Astrocyte (in vitro differentiated cells and primary cell): ENCODE measurements around the gene PHYKPL. TPM values are rescaled to one million over a fixed set of nuclear protein-coding genes. Genes with fewer than 3 reads are reported as not detected.

ENCODE experiments used
- DNase-seq: peaks from one replicate; pipeline ENCODE4 v3.0.0-alpha.2; 2010; ENCODE audit warnings: low read depth
- FAIRE-seq: peaks from 2 replicates; lab custom pipeline; 2011; peaks lifted over from hg19 to GRCh38; lab: Jason Lieb, UNC
- H2AFZ ChIP-seq: 2 replicates; pipeline ENCODE4 v1.6.0; 2012; ENCODE audit warnings: low read depth, low read length, inconsistent platforms
- H3K27ac ChIP-seq: 2 replicates; pipeline ENCODE4 v1.5.1; 2011; ENCODE audit warnings: low read depth, low read length, inconsistent platforms
- H3K27me3 ChIP-seq: 2 replicates; pipeline ENCODE4 v1.6.0; 2011; ENCODE audit warnings: low read length, inconsistent platforms; ENCODE audit not compliant: insufficient read depth
- H3K36me3 ChIP-seq: 2 replicates; pipeline ENCODE4 v1.5.1; 2011; ENCODE audit warnings: low read length, inconsistent platforms; ENCODE audit not compliant: insufficient read depth
- H3K4me1 ChIP-seq: 2 replicates; pipeline ENCODE4 v1.5.1; 2011; ENCODE audit warnings: low read length, inconsistent platforms; ENCODE audit not compliant: insufficient read depth
- H3K4me2 ChIP-seq: 2 replicates; pipeline ENCODE4 v1.6.0; 2012; ENCODE audit warnings: low read length, inconsistent platforms
- H3K4me3 ChIP-seq: 2 replicates; pipeline ENCODE4 v1.5.1; 2011; ENCODE audit warnings: low read depth, mild to moderate bottlenecking, low read length, inconsistent platforms; ENCODE audit not compliant: insufficient read depth
- H3K79me2 ChIP-seq: 2 replicates; pipeline ENCODE4 v1.6.0; 2012; ENCODE audit warnings: mild to moderate bottlenecking, low read length, inconsistent platforms; ENCODE audit not compliant: insufficient read depth
- H3K9ac ChIP-seq: 2 replicates; pipeline ENCODE4 v1.6.0; 2012; ENCODE audit warnings: mild to moderate bottlenecking, low read length, inconsistent platforms
- H3K9me3 ChIP-seq: 2 replicates; pipeline ENCODE4 v1.5.1; 2012; ENCODE audit warnings: low read depth, mild to moderate bottlenecking, low read length, inconsistent platforms; ENCODE audit not compliant: insufficient read depth
- H4K20me1 ChIP-seq: 2 replicates; pipeline ENCODE4 v1.6.0; 2012; ENCODE audit warnings: low read length, inconsistent platforms; ENCODE audit not compliant: insufficient read depth
- H3K27ac Mint-ChIP-seq: one replicate; pipeline ENCODE4 v1.8.0; 2021; ENCODE audit warnings: mild to moderate bottlenecking, mixed read lengths; ENCODE audit not compliant: unreplicated experiment
- H3K27me3 Mint-ChIP-seq: one replicate; pipeline ENCODE4 v1.8.0; 2021; ENCODE audit warnings: low read depth, mixed read lengths; ENCODE audit not compliant: unreplicated experiment
- H3K36me3 Mint-ChIP-seq: one replicate; pipeline ENCODE4 v1.8.0; 2021; ENCODE audit warnings: low read depth, mixed read lengths; ENCODE audit not compliant: unreplicated experiment
- H3K4me1 Mint-ChIP-seq: one replicate; pipeline ENCODE4 v1.8.0; 2021; ENCODE audit warnings: low read depth, mixed read lengths; ENCODE audit not compliant: unreplicated experiment
- H3K4me3 Mint-ChIP-seq: one replicate; pipeline ENCODE4 v1.8.0; 2021; ENCODE audit warnings: mild to moderate bottlenecking, moderate library complexity, mixed read lengths; ENCODE audit not compliant: unreplicated experiment
- H3K9me3 Mint-ChIP-seq: one replicate; pipeline ENCODE4 v1.8.0; 2021; ENCODE audit warnings: mild to moderate bottlenecking, mixed read lengths; ENCODE audit not compliant: unreplicated experiment
- CTCF ChIP-seq: IDR thresholded peaks from 2 replicates; pipeline ENCODE4 v1.5.1; 2011; ENCODE audit warnings: low read depth, mild to moderate bottlenecking, inconsistent platforms, low read length, moderate library complexity; ENCODE audit not compliant: insufficient read depth
- EZH2 ChIP-seq: IDR thresholded peaks from 2 replicates; pipeline ENCODE4 v1.6.1; 2012; ENCODE audit warnings: mild to moderate bottlenecking, low read length, inconsistent platforms; ENCODE audit not compliant: insufficient read depth
- total RNA-seq: library from RNA; stranded (reverse); gene quantifications from 2 replicates; pipeline ENCODE4 v1.2.1, GENCODE V29; 2021

PHYKPL gene
- total RNA-seq, 1 donor from 2014 or later: 26.5 TPM

GRCh38 chr5:178248750-178249149, 16.1 kb upstream of the PHYKPL start:
- Histone ChIP-seq H3K4me2 (no peak overlapping the region), H3K4me3 (no peak overlapping the region), H3K27ac (no peak overlapping the region), H3K4me1 (no peaks in the 10 kb centered on the region), H3K36me3 (no peaks in the 10 kb centered on the region), H2AFZ (no peak overlapping the region), H3K27me3 (no peaks in the 10 kb centered on the region), H3K79me2 (no peaks in the 10 kb centered on the region), H4K20me1 (no peaks in the 10 kb centered on the region), H3K9me3 (no peaks in the 10 kb centered on the region), H3K9ac (no peak overlapping the region)
- Mint-ChIP-seq H3K9me3 (no peaks in the 10 kb centered on the region), H3K27me3 (peaks cover 14% of the 10 kb centered on the region), H3K27ac (no peak overlapping the region), H3K4me3 (no peak overlapping the region), H3K4me1 (peaks cover 2% of the 10 kb centered on the region), H3K36me3 (no peaks in the 10 kb centered on the region)
- TF ChIP-seq CTCF: no peak
- no peak for TF ChIP-seq EZH2
- no peak for DNase-seq
- no peak for FAIRE-seq

GRCh38 chr5:178247481-178248456, 15.2 kb upstream of the PHYKPL start:
- H3K9me3 ChIP-seq: no peaks in the 10 kb centered on the region
- Mint-ChIP-seq H3K4me3 (no peak overlapping the region), H3K27me3 (peaks cover 16% of the 10 kb centered on the region), H3K27ac (no peak overlapping the region), H3K4me1 (peaks cover 2% of the 10 kb centered on the region), H3K36me3 (no peaks in the 10 kb centered on the region), H3K9me3 (no peaks in the 10 kb centered on the region)
- no peaks in the 10 kb centered on the region for H3K79me2 ChIP-seq
- no peaks in the 10 kb centered on the region for H3K4me1 ChIP-seq
- no peak for TF ChIP-seq EZH2
- no peak for TF ChIP-seq CTCF
- H4K20me1 ChIP-seq: no peaks in the 10 kb centered on the region
- no peak overlapping the region for H3K9ac ChIP-seq
- H3K4me3 ChIP-seq: no peak overlapping the region
- no peak overlapping the region for H3K27ac ChIP-seq
- no peaks in the 10 kb centered on the region for H3K36me3 ChIP-seq
- H2AFZ ChIP-seq: no peak overlapping the region
- no peak for DNase-seq
- H3K27me3 ChIP-seq: no peaks in the 10 kb centered on the region
- no peak for FAIRE-seq
- no peak overlapping the region for H3K4me2 ChIP-seq
